Activated naive CD8-positive, alpha-beta T cell treated with anti-CD3 and anti-CD28 coated beads for 36 hours (primary cell): ENCODE measurements around the gene NKG7. TPM values are rescaled to one million over a fixed set of nuclear protein-coding genes. Genes with fewer than 3 reads are reported as not detected.
"Not testable (repeated sequence)": the region's sequence is repeated elsewhere in the genome, so short reads cannot be mapped to it uniquely, and the experiment has no call there.

Experiments
- DNase-seq: peaks from one replicate; pipeline ENCODE4 v3.0.0; 2021
- H3K27ac Mint-ChIP-seq: one replicate; pipeline ENCODE4 v1.8.0; 2022; ENCODE audit warnings: mild to moderate bottlenecking, moderate library complexity, mixed read lengths
- H3K27me3 Mint-ChIP-seq: one replicate; pipeline ENCODE4 v1.8.0; 2022; ENCODE audit warnings: mild to moderate bottlenecking, mixed read lengths
- H3K36me3 Mint-ChIP-seq: one replicate; pipeline ENCODE4 v1.8.0; 2021; ENCODE audit warnings: mild to moderate bottlenecking, mixed read lengths
- H3K4me1 Mint-ChIP-seq: one replicate; pipeline ENCODE4 v1.8.0; 2021; ENCODE audit warnings: mixed read lengths
- H3K4me3 Mint-ChIP-seq: one replicate; pipeline ENCODE4 v1.8.0; 2022; ENCODE audit warnings: mild to moderate bottlenecking, moderate library complexity, mixed read lengths
- H3K9me3 Mint-ChIP-seq: one replicate; pipeline ENCODE4 v1.8.0; 2022; ENCODE audit warnings: mixed read lengths
- total RNA-seq, 2 experiments: library from RNA; stranded (reverse); gene quantifications; one replicate each; pipeline ENCODE4 v1.2.3, GENCODE V29; 2021

The NKG7 gene
- 10 to 100 TPM; 85.3 to 91.9 TPM for total RNA-seq

GRCh38 chr19:51372649-51373504, at the start of gene NKG7:
TSS of gene NKG7 (minus strand) at chr19:51372654. CDS start at chr19:51372535, 119 bp downstream.
- Mint-ChIP-seq H3K4me3 (peak within 1 kb of the TSS; percentile 80), H3K36me3 (peaks cover 25% of the 10 kb centered on the region), H3K4me1 (peaks cover 71% of the 10 kb centered on the region), H3K9me3 (peaks cover 9% of the 10 kb centered on the region), H3K27me3 (no peaks in the 10 kb centered on the region), H3K27ac (peak within 1 kb of the TSS; percentile 99)
- DNase-seq, result peak; percentile 89

- no peak overlapping the region for H3K4me3 Mint-ChIP-seq
- H3K4me1 Mint-ChIP-seq, result peaks cover 5% of the 10 kb centered on the region
- H3K36me3 Mint-ChIP-seq, result no peaks in the 10 kb centered on the region
- H3K27ac Mint-ChIP-seq, result no peak overlapping the region
- H3K9me3 Mint-ChIP-seq, result no peaks in the 10 kb centered on the region
- H3K27me3 Mint-ChIP-seq, result peaks cover 45% of the 10 kb centered on the region
- peak; percentile 87 for DNase-seq
Observed at GRCh38 chr19:51422053-51422448, 49.6 kb upstream of the NKG7 start.

GRCh38 chr19:51421229-51422052, 49.0 kb upstream of the NKG7 start:
- Mint-ChIP-seq H3K27me3 (peaks cover 43% of the 10 kb centered on the region), H3K36me3 (no peaks in the 10 kb centered on the region), H3K4me3 (no peak overlapping the region), H3K4me1 (peaks cover 8% of the 10 kb centered on the region), H3K27ac (no peak overlapping the region), H3K9me3 (no peaks in the 10 kb centered on the region)
- no peak for DNase-seq

GRCh38 chr19:51420511-51420910, 48.1 kb upstream of the NKG7 start:
- not testable (repeated sequence) for H3K4me3 Mint-ChIP-seq, H3K27ac Mint-ChIP-seq, DNase-seq, H3K9me3 Mint-ChIP-seq, H3K4me1 Mint-ChIP-seq, H3K36me3 Mint-ChIP-seq
- H3K27me3 Mint-ChIP-seq, result peaks cover 47% of the 10 kb centered on the region

- no peak for DNase-seq
- Mint-ChIP-seq H3K4me3 (no peak overlapping the region), H3K27me3 (peaks cover 47% of the 10 kb centered on the region), H3K9me3 (no peaks in the 10 kb centered on the region), H3K27ac (no peak overlapping the region), H3K4me1 (peaks cover 8% of the 10 kb centered on the region), H3K36me3 (no peaks in the 10 kb centered on the region)
Observed at GRCh38 chr19:51418707-51419106, 46.3 kb upstream of the NKG7 start.

- H3K27ac Mint-ChIP-seq, result no peak overlapping the region
- no peak overlapping the region for H3K4me3 Mint-ChIP-seq
- H3K4me1 Mint-ChIP-seq, result peaks cover 8% of the 10 kb centered on the region
- no peaks in the 10 kb centered on the region for H3K9me3 Mint-ChIP-seq
- peaks cover 44% of the 10 kb centered on the region for H3K27me3 Mint-ChIP-seq
- no peak for DNase-seq
- no peaks in the 10 kb centered on the region for H3K36me3 Mint-ChIP-seq
Observed at GRCh38 chr19:51417810-51418157, 45.3 kb upstream of the NKG7 start.

- H3K4me3 Mint-ChIP-seq, result no peak within 1 kb of the TSS
- H3K27ac Mint-ChIP-seq, result peak within 1 kb of the TSS; percentile 55
- peak; percentile 33 for DNase-seq
- peaks cover 8% of the 10 kb centered on the region for H3K4me1 Mint-ChIP-seq
- H3K27me3 Mint-ChIP-seq, result peaks cover 38% of the 10 kb centered on the region
- no peaks in the 10 kb centered on the region for H3K36me3 Mint-ChIP-seq
- no peaks in the 10 kb centered on the region for H3K9me3 Mint-ChIP-seq
Observed at GRCh38 chr19:51417107-51417809, 44.8 kb upstream of the NKG7 start, which contains the start of gene SIGLEC10. TSS of gene SIGLEC10 (minus strand) at chr19:51417642. CDS start at chr19:51417581, 61 bp downstream.

- peaks cover 32% of the 10 kb centered on the region for H3K27me3 Mint-ChIP-seq
- H3K36me3 Mint-ChIP-seq, H3K4me3 Mint-ChIP-seq, DNase-seq, H3K4me1 Mint-ChIP-seq, H3K9me3 Mint-ChIP-seq, H3K27ac Mint-ChIP-seq: not testable (repeated sequence)
Observed at GRCh38 chr19:51416422-51416821, 44.0 kb upstream of the NKG7 start.

- H3K27me3 Mint-ChIP-seq, result peaks cover 24% of the 10 kb centered on the region
- no peaks in the 10 kb centered on the region for H3K36me3 Mint-ChIP-seq
- no peak overlapping the region for H3K27ac Mint-ChIP-seq
- no peaks in the 10 kb centered on the region for H3K9me3 Mint-ChIP-seq
- no peak for DNase-seq
- H3K4me1 Mint-ChIP-seq, result peaks cover 8% of the 10 kb centered on the region
- H3K4me3 Mint-ChIP-seq, result no peak overlapping the region
Observed at GRCh38 chr19:51415187-51415586, 42.7 kb upstream of the NKG7 start.

GRCh38 chr19:51410950-51411748, 38.7 kb upstream of the NKG7 start:
- Mint-ChIP-seq H3K27me3 (peaks cover 10% of the 10 kb centered on the region), H3K4me3 (no peak overlapping the region), H3K27ac (no peak overlapping the region)

GRCh38 chr19:51407511-51408131, 35.2 kb upstream of the NKG7 start:
- H3K27ac Mint-ChIP-seq, result no peak overlapping the region
- H3K27me3 Mint-ChIP-seq, result peaks cover 11% of the 10 kb centered on the region
- H3K36me3 Mint-ChIP-seq, result peaks cover 15% of the 10 kb centered on the region
- no peaks in the 10 kb centered on the region for H3K4me1 Mint-ChIP-seq
- H3K4me3 Mint-ChIP-seq, result no peak overlapping the region
- H3K9me3 Mint-ChIP-seq, result peaks cover 3% of the 10 kb centered on the region
- DNase-seq, result no peak

More at GRCh38 chr19:51410950-51411748, 38.7 kb upstream of the NKG7 start:
- no peaks in the 10 kb centered on the region for H3K36me3 Mint-ChIP-seq
- H3K4me1 Mint-ChIP-seq, result no peaks in the 10 kb centered on the region
- DNase-seq, result no peak
- H3K9me3 Mint-ChIP-seq, result no peaks in the 10 kb centered on the region

- Mint-ChIP-seq H3K9me3 (peaks cover 11% of the 10 kb centered on the region), H3K4me3 (no peak overlapping the region), H3K4me1 (peaks cover 11% of the 10 kb centered on the region), H3K27me3 (peaks cover 8% of the 10 kb centered on the region), H3K36me3 (peaks cover 29% of the 10 kb centered on the region), H3K27ac (no peak overlapping the region)
- DNase-seq, result no peak
Observed at GRCh38 chr19:51402117-51402516, 29.7 kb upstream of the NKG7 start.

- H3K27me3 Mint-ChIP-seq, DNase-seq, H3K27ac Mint-ChIP-seq, H3K4me3 Mint-ChIP-seq: not testable (repeated sequence)
- Mint-ChIP-seq H3K9me3 (peaks cover 11% of the 10 kb centered on the region), H3K4me1 (peaks cover 28% of the 10 kb centered on the region), H3K36me3 (peaks cover 26% of the 10 kb centered on the region)
Observed at GRCh38 chr19:51399936-51400335, 27.5 kb upstream of the NKG7 start.

- Mint-ChIP-seq H3K27me3 (no peaks in the 10 kb centered on the region), H3K9me3 (peaks cover 11% of the 10 kb centered on the region), H3K36me3 (peaks cover 30% of the 10 kb centered on the region), H3K4me1 (peaks cover 34% of the 10 kb centered on the region), H3K27ac (no peak overlapping the region), H3K4me3 (no peak overlapping the region)
- no peak for DNase-seq
Observed at GRCh38 chr19:51399231-51399630, 26.8 kb upstream of the NKG7 start.
